GM12864 (cell line): ENCODE results near the gene KCNIP2.

Source experiments
- DNase-seq: peaks from one replicate; pipeline ENCODE4 v3.0.0-alpha.2; 2011; ENCODE audit warnings: low read depth
- H3K4me3 ChIP-seq: 2 replicates; pipeline ENCODE4 v1.5.1; 2011; ENCODE audit warnings: mild to moderate bottlenecking, low read depth, low read length, control low read depth
- TF ChIP-seq, protein P1 (sequence below): IDR thresholded peaks from 2 replicates; pipeline ENCODE4 v1.5.1; 2011; ENCODE audit warnings: low read depth, mild to moderate bottlenecking, moderate library complexity, low read length, control low read depth, inconsistent platforms; ENCODE audit errors: missing control alignments

The KCNIP2 gene

DNA sequence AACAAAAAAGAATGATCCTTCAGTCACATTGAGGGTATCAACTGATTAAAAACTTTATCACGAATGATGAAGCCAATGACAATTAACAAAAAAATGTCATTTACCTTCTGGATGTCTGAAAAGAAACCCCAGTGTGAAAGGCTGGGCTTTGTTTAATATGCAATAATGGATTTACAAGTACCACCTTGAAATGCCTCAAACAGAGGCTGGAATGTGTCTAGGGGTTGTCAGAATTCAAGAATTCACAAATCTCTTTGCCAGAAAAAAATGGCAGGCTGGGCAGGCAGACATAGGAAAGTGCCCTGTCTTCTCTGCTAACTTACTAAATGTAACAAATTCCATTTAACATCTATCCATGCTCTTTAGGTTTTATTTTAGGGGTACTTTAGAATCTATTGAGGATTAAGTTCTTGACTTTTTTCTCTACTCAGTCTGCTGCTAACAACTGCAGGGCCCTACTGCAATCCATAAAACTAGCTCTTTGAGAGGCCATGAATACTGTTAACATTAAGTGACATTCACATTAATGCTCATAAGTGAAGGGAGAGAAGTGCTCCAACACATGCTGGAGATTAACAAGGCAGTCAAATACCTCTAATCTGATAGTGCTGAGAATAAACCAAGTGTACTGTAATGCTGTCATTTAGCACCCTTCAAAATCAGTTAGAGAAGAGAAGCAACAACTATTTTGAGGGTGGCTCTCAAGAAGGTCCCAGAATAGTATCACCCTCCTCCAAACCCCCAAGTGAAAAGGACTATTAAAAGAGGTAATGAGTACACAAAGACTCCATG lies 43.1 kb upstream of the KCNIP2 start:
- DNase-seq: no peak
- H3K4me3 ChIP-seq: no peak overlapping the region
- TF ChIP-seq, protein P1, sequence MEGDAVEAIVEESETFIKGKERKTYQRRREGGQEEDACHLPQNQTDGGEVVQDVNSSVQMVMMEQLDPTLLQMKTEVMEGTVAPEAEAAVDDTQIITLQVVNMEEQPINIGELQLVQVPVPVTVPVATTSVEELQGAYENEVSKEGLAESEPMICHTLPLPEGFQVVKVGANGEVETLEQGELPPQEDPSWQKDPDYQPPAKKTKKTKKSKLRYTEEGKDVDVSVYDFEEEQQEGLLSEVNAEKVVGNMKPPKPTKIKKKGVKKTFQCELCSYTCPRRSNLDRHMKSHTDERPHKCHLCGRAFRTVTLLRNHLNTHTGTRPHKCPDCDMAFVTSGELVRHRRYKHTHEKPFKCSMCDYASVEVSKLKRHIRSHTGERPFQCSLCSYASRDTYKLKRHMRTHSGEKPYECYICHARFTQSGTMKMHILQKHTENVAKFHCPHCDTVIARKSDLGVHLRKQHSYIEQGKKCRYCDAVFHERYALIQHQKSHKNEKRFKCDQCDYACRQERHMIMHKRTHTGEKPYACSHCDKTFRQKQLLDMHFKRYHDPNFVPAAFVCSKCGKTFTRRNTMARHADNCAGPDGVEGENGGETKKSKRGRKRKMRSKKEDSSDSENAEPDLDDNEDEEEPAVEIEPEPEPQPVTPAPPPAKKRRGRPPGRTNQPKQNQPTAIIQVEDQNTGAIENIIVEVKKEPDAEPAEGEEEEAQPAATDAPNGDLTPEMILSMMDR: no peak

DNA sequence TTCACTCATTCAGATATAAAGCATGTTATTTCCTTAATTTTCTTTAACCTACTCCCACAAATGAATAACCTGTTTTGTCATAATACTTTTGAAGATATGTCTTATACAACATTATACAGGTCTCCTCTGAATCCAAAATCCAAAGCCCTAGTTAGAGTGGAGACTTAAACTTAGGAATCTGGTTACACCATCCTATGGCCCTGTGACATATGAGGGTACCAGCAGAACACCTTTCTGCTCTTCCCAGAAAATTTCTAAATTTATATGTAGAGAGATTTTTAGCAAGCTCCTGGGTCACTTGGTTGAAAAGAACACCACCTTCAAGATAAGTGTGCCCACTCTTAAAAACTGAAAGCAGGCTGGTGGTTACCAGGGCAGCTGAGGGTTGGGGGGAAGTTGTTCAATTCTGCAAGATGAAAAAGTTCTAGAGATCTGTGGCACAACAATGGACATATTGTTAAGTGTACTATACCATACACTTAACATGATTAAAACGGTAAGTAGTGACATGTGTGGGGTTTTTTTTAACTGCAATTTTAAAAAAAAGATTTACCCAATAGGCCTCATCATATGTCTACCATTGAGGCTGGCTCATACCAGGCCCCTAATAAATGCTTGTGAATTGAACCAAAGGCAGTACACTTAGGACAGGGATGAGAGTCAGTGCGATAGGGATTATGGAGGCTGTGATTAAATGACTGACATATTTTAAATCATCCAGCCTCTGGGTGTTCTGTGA lies 37.6 kb upstream of the KCNIP2 start:
- H3K4me3 ChIP-seq: no peak overlapping the region
- DNase-seq: no peak
- TF ChIP-seq, protein P1: no peak

DNA sequence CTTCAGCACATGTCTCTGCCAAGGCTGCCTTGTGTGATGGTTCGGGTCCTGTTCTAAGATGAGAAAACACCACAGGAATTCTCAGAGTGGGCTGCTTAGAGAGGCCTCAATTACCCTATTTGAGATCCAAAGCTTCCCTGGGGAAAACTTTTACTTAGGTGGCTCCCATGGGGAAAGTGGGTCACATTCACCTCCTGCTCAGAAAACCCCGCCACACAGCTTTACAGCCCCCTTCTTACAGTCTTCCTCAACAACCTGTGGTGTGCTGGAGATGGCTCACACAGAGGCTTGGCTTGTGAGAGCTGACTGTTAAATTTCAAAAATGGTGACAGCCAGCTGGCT lies 36.6 kb upstream of the KCNIP2 start:
- DNase-seq: no peak
- no peak overlapping the region for H3K4me3 ChIP-seq
- TF ChIP-seq, protein P1: no peak

- no peak overlapping the region for H3K4me3 ChIP-seq
- TF ChIP-seq, protein P1: no peak
- no peak for DNase-seq
Observed at GRCh38 chr10:101879456-101880231, 36.0 kb upstream of the KCNIP2 start.

GRCh38 chr10:101878869-101879268 lies 35.3 kb upstream of the KCNIP2 start:
- TF ChIP-seq, protein P1: no peak
- no peak overlapping the region for H3K4me3 ChIP-seq
- DNase-seq: no peak

DNA sequence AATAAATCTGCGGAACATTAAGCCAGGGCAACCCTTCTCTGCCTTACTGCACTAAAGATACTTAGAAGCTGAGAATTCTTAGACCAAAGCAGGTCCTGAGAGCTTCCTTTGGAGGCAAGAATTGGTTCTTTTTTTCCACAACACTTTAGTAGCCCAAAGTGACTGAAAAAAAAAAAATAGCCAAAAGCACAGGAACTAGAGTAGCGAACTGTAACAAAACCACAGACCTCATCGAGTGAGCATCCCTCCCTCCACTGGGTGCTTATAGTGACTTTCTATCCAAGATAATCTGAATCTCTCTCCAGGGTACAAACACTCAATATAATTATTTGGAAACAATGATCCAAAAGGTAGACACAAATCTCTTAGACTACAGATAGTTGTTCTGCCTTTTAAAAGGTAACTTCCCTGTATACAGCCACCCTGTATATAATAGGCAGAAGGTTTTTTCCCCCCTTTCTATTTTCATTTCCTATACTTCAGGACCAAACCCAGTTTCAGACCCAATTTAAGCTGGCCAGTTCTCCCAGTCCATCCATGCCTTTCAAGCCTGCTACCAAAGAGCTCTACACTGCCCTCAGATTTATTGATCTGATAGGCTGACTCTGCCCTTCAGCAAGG lies 31.6 kb upstream of the KCNIP2 start:
- TF ChIP-seq, protein P1: no peak
- H3K4me3 ChIP-seq: no peak overlapping the region
- DNase-seq: no peak
